Esophagus squamous epithelium (tissue), 5 donors: ENCODE data around the gene MCOLN2. TPM values are rescaled to one million over a fixed set of nuclear protein-coding genes. Genes with fewer than 3 reads are reported as not detected.

ENCODE experiments used
- DNase-seq: peaks from one replicate; lab custom pipeline; 2025; lab: John Stamatoyannopoulos, UW
- H3K27ac ChIP-seq, 4 donors: fragments of 200-600 bp; sonication (generic); one replicate each; pipeline ENCODE4 v1.5.1; 2016 to 2019; ENCODE audit warnings: mild to moderate bottlenecking in 1 of 4
- H3K27me3 ChIP-seq, 4 donors: fragments of 200-600 bp; sonication (generic); 1 replicate in 3 of 4; 2 replicates in 1 of 4; pipeline versions ENCODE4 v1.5.1 to v1.6.0; 2017 to 2021; ENCODE audit warnings: antibody characterized with exemption in 1 of 4
- H3K36me3 ChIP-seq, 3 donors: fragments of 200-600 bp; sonication (generic); one replicate each; pipeline ENCODE4 v1.5.1; 2016 to 2019
- H3K4me1 ChIP-seq, 3 donors: fragments of 200-600 bp; sonication (generic); one replicate each; pipeline ENCODE4 v1.5.1; 2017 to 2019
- H3K4me3 ChIP-seq, 4 donors: fragments of 200-600 bp; sonication (generic); 1 replicate in 3 of 4; 2 replicates in 1 of 4; pipeline ENCODE4 v1.5.1; 2016 to 2019; ENCODE audit warnings: mild to moderate bottlenecking in 2 of 4, moderate library complexity in 1 of 4
- H3K9me3 ChIP-seq, 3 donors: fragments of 200-600 bp; sonication (generic); one replicate each; pipeline ENCODE4 v1.5.1; 2016 to 2019
- POLR2A ChIP-seq, 4 donors: fragments of 450-650 bp; IDR thresholded peaks; one replicate each; pipeline ENCODE4 v1.6.1; 2017; ENCODE audit warnings: antibody characterized with exemption in 4 of 4, mild to moderate bottlenecking in 4 of 4, moderate library complexity in 3 of 4
- WGBS, 2 donors: methylation state at CpG; one replicate each; pipeline ENCODE4 v1.1.5; 2018; 5-methylcytosine and 5-hydroxymethylcytosine counted together
- intact Hi-C: fragments of 100-400 bp; cut with DNase I; formaldehyde crosslinking; loops from one replicate; pipeline ENCODE4 v1.15.0; 2022
- total RNA-seq, 4 donors: library from RNA; depleted of rRNA; stranded (reverse); fragments of >200 nt; gene quantifications; one replicate each; pipeline ENCODE4 v1.1.0, GENCODE V29; 2016
- TF ChIP-seq, protein P1 (sequence below), 6 experiments: fragments of 450-650 bp in 4 of 6; fragments of 200-600 bp in 2 of 6; sonication (generic) in 2 of 6; IDR thresholded peaks; one replicate each; pipeline ENCODE4 v1.5.1; 2016 to 2019; ENCODE audit warnings: antibody characterized with exemption in 6 of 6, mild to moderate bottlenecking in 4 of 6, moderate library complexity in 4 of 6
- donor health status: DM: yes; HTN: yes; CAD: no.

MCOLN2 gene
- total RNA-seq, 4 donors from 2014 or later: 0.38 to 4.4 (median 2.4) TPM

- Histone ChIP-seq H3K4me3 (no peak overlapping the region), H3K27me3 (no peaks in the 10 kb centered on the region), H3K36me3 (no peaks in the 10 kb centered on the region), H3K9me3 (no peaks in the 10 kb centered on the region), H3K4me1 (peaks cover 5 to 49% (median 17%) of the 10 kb centered on the region in 3 donors), H3K27ac (no peak overlapping the region)
- TF ChIP-seq, protein P1, sequence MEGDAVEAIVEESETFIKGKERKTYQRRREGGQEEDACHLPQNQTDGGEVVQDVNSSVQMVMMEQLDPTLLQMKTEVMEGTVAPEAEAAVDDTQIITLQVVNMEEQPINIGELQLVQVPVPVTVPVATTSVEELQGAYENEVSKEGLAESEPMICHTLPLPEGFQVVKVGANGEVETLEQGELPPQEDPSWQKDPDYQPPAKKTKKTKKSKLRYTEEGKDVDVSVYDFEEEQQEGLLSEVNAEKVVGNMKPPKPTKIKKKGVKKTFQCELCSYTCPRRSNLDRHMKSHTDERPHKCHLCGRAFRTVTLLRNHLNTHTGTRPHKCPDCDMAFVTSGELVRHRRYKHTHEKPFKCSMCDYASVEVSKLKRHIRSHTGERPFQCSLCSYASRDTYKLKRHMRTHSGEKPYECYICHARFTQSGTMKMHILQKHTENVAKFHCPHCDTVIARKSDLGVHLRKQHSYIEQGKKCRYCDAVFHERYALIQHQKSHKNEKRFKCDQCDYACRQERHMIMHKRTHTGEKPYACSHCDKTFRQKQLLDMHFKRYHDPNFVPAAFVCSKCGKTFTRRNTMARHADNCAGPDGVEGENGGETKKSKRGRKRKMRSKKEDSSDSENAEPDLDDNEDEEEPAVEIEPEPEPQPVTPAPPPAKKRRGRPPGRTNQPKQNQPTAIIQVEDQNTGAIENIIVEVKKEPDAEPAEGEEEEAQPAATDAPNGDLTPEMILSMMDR (IDR thresholded peaks at IDR 0.05): peak in 1 of 6 experiments; percentile 3
- no peak for TF ChIP-seq POLR2A (IDR thresholded peaks at IDR 0.05)
- DNase-seq: no peak
- intact Hi-C loops: no loop called here
- 54 to 56% methylated on average over 6 to 7 of the region's 7 CpGs for WGBS, 2 donors
These were observed 112.1 kb downstream of the MCOLN2 start for GRCh38 chr1:84884671-84885389.

- DNase-seq: no peak
- Histone ChIP-seq H3K27me3 (no peaks in the 10 kb centered on the region), H3K4me3 (no peak overlapping the region), H3K4me1 (peaks cover 0 to 36% (median 17%) of the 10 kb centered on the region in 3 donors), H3K27ac (no peak overlapping the region), H3K36me3 (no peaks in the 10 kb centered on the region), H3K9me3 (no peaks in the 10 kb centered on the region)
- TF ChIP-seq, protein P1 (IDR thresholded peaks at IDR 0.05): no peak
- TF ChIP-seq POLR2A (IDR thresholded peaks at IDR 0.05): no peak
- intact Hi-C loops: no loop called here
These were observed 113.6 kb downstream of the MCOLN2 start for GRCh38 chr1:84883286-84883685.

- Histone ChIP-seq H3K4me3 (no peak overlapping the region), H3K9me3 (no peaks in the 10 kb centered on the region), H3K27ac (no peak overlapping the region), H3K36me3 (no peaks in the 10 kb centered on the region), H3K27me3 (no peaks in the 10 kb centered on the region), H3K4me1 (peaks cover 0 to 14% (median 11%) of the 10 kb centered on the region in 3 donors)
- TF ChIP-seq, protein P1 (IDR thresholded peaks at IDR 0.05): no peak
- TF ChIP-seq POLR2A (IDR thresholded peaks at IDR 0.05): no peak
- intact Hi-C loops: no loop called here
- DNase-seq: no peak
- WGBS, 2 donors: 71 to 90% methylated on average over 4 of the region's 4 CpGs
These were observed 119.3 kb downstream of the MCOLN2 start for GRCh38 chr1:84877592-84877991.

DNA sequence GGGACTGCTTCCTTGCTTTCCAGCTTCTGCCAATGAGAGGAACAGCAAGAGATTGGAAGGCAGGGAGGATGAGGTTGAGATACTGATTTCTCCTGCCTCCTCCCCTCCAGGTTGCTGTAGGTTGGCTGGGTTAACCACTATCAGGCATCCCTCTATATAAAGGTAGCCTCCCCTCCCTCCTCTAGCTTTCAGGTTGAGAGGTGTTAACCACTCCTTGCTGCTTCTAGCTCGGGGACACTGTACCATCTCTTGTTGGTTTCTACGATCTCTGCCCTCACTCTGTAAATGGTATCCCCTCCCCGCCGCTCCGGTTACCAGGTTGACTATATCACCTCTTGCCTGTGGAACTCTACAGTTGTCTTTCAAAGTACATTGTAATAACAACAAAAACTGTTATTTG, 120.6 kb downstream of the MCOLN2 start:
- H3K36me3 ChIP-seq: no peaks in the 10 kb centered on the region
- no peaks in the 10 kb centered on the region for H3K9me3 ChIP-seq
- intact Hi-C loops: no loop called here
- peaks cover 0 to 12% (median 9%) of the 10 kb centered on the region in 3 donors for H3K4me1 ChIP-seq
- WGBS, 2 donors: 83 to 94% methylated on average over 5 of the region's 5 CpGs
- no peaks in the 10 kb centered on the region for H3K27me3 ChIP-seq
- H3K4me3 ChIP-seq: no peak overlapping the region
- no peak overlapping the region for H3K27ac ChIP-seq
- TF ChIP-seq POLR2A (IDR thresholded peaks at IDR 0.05): no peak
- TF ChIP-seq, protein P1 (IDR thresholded peaks at IDR 0.05): no peak
- DNase-seq: no peak

Other genes starting within 250 kb of the MCOLN2 start
- 10 to 100 TPM; 14.9 to 27.1 (median 19.5) TPM for gene LPAR3, start 103.9 kb downstream of the MCOLN2 start, total RNA-seq
- gene MCOLN3, start 51.4 kb upstream of the MCOLN2 start, total RNA-seq: 1 to 10 TPM in 1 of 4 donors, under 1 TPM in 2, not detected in 1; 0.32 to 2.3 (median 0.61) TPM
- gene SYDE2, start 203.9 kb upstream of the MCOLN2 start, total RNA-seq: 10 to 100 TPM in 1 of 4 donors, 1 to 10 TPM in 3; 2.8 to 10.9 (median 4.4) TPM